GM12878 (cell line): ENCODE data around the gene CALD1. TPM values are rescaled to one million over a fixed set of nuclear protein-coding genes. Genes with fewer than 3 reads are reported as not detected.
A peak's percentile ranks its signal among the peaks of the same experiment; 100 is the strongest.

Experiments used
- CBX3 ChIP-seq: fragments of 200-600 bp; sonication (generic); IDR thresholded peaks from 2 replicates; pipeline ENCODE4 v1.6.1; 2016; ENCODE audit warnings: low read depth, borderline replicate concordance
- ETV6 ChIP-seq, 2 experiments: fragments of 450-650 bp in 1 of 2; IDR thresholded peaks in 1 of 2; conservative IDR thresholded peaks in 1 of 2; 2 replicates each; pipeline ENCODE4 v1.6.1; 2014; ENCODE audit warnings: antibody characterized with exemption in 1 of 2, borderline replicate concordance in 1 of 2, low read depth in 1 of 2, mild to moderate bottlenecking in 1 of 2, moderate library complexity in 1 of 2
- FOS ChIP-seq: IDR thresholded peaks from 3 replicates; pipeline ENCODE4 v1.6.1; 2011; ENCODE audit warnings: borderline replicate concordance; ENCODE audit not compliant: insufficient read length; ENCODE audit errors: extremely low read depth
- IRF4 ChIP-seq: IDR thresholded peaks from 2 replicates; pipeline ENCODE4 v1.6.1; 2011; ENCODE audit warnings: low read depth, low read length
- JUND ChIP-seq: IDR thresholded peaks from 2 replicates; pipeline ENCODE4 v1.6.1; 2012; ENCODE audit warnings: low read depth, mild to moderate bottlenecking, low read length, improper control_type of control experiment, moderate library complexity
- KAT2A ChIP-seq: conservative IDR thresholded peaks from 2 replicates; pipeline ENCODE4 v1.6.1; 2011; ENCODE audit warnings: low read depth, low read length; ENCODE audit not compliant: control insufficient read depth
- RAD51 ChIP-seq: fragments of 450-650 bp; IDR thresholded peaks from 2 replicates; pipeline ENCODE4 v1.6.1; 2016; ENCODE audit warnings: moderate library complexity, mild to moderate bottlenecking, inconsistent platforms
- SREBF2 ChIP-seq: IDR thresholded peaks from 2 replicates; pipeline ENCODE4 v1.6.1; 2012; ENCODE audit warnings: mild to moderate bottlenecking, low read length
- STAT1 ChIP-seq: fragments of 450-650 bp; conservative IDR thresholded peaks from 2 replicates; pipeline ENCODE4 v1.6.1; 2014; ENCODE audit warnings: antibody characterized with exemption, mild to moderate bottlenecking
- SUZ12 ChIP-seq: fragments of 200-600 bp; sonication (generic); IDR thresholded peaks from one replicate; pipeline ENCODE4 v1.6.1; 2018; ENCODE audit warnings: antibody characterized with exemption, mild to moderate bottlenecking; ENCODE audit not compliant: unreplicated experiment
- TBL1XR1 ChIP-seq: IDR thresholded peaks from 2 replicates; pipeline ENCODE4 v1.6.1; 2012; ENCODE audit warnings: low read depth, low read length, improper control_type of control experiment
- polyA plus RNA-seq, 11 experiments: library from polyadenylated mRNA; depleted of rRNA in 4 of 11; unstranded in 6 of 11; stranded (reverse) in 5 of 11; fragments of >200 nt; fragmentation: Nextera tagmentation in 4 of 11; fragmentation: Illumina TruSeq in 1 of 11; extraction: Ambion mirVana in 4 of 11; extraction: Trizol in 1 of 11; gene quantifications; 1 replicate in 1 of 11; 2 replicates in 10 of 11; pipeline versions ENCODE4 v1.2.1 to v1.2.3, GENCODE V29; 2011 to 2016; ENCODE audit warnings: inconsistent platforms in 2 of 11, missing spikeins in 2 of 11, low read depth in 1 of 11
- total RNA-seq, 4 experiments: library from RNA; depleted of rRNA in 3 of 4; stranded (reverse); fragments of >200 nt in 3 of 4; fragmentation: Illumina TruSeq in 1 of 4; extraction: Trizol in 1 of 4; gene quantifications; 2 replicates each; pipeline versions ENCODE4 v1.2.1 to v1.2.3, GENCODE V29; 2013 to 2021
- TF ChIP-seq, protein P1 (sequence below): fragments of 450-650 bp; IDR thresholded peaks from 2 replicates; pipeline ENCODE4 v1.6.1; 2017; ENCODE audit warnings: mild to moderate bottlenecking, moderate library complexity
- TF ChIP-seq, protein P2 (sequence below): IDR thresholded peaks from 2 replicates; pipeline ENCODE4 v1.6.1; 2011; ENCODE audit warnings: low read depth, low read length, improper control_type of control experiment, borderline replicate concordance
- TF ChIP-seq, protein P3 (sequence below): fragments of 450-650 bp; IDR thresholded peaks from 2 replicates; pipeline ENCODE4 v1.6.1; 2014; ENCODE audit warnings: mild to moderate bottlenecking
- TF ChIP-seq, protein P4 (sequence below): IDR thresholded peaks from 2 replicates; pipeline ENCODE4 v1.6.1; 2012; ENCODE audit warnings: mild to moderate bottlenecking, low read depth, low read length
- TF ChIP-seq, protein P5 (sequence below): IDR thresholded peaks from 2 replicates; pipeline ENCODE4 v1.6.1; 2011; ENCODE audit warnings: borderline replicate concordance, low read depth, mild to moderate bottlenecking, moderate library complexity, low read length; ENCODE audit not compliant: insufficient read depth, poor library complexity, severe bottlenecking

Gene CALD1
- total and polyA plus RNA-seq, 10 of the 15 experiments (the other 5 are each of a cell fraction or from before 2014, with no cell fraction given) = 0.03 to 1.3 (median 0.22) TPM

DNA sequence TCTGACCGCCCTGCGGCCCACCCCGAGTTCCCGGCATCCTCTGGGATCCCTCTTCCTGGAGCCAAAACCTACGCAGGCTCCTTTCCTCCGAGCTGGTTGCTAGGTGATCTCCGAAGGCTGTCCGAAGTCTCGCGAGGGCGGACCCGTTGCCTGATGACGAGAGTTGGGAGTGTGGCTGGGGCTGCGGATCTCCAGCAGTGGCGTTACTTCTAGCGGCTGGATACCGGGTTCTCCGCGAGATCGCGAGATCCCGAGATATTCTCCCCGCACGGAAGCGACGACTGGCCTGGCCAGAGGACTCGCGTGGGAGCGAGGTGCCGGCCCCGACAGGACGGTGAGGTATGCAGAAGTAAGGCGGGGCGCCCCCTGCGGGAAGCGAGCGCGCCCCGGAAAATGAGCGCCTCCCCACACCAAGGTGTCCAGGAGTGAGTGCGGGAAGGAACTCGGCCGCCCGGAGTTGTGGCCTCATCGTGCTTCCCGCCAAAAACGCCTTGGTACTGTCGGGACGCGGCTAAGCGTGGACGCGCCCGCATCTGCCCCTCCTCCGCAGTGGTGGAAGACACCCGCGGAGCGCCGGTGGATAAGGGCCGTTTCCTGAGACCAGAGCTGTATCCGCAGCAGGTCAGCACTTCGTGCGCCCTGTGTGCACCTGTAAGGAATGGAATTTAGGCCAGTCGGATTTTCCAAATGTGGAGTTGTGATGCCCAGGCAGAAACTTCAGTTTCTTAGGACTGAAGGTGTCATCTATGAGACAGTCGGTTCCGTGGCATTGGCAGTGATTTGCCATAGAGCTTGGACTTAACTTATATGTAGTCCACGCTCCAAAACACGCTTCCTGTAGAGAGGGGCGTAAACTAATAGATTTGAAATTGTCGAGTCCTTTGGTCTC, 207.2 kb downstream of the CALD1 start, which contains the start of gene AGBL3 (continued):
- TF ChIP-seq ETV6 (conservative IDR thresholded peaks at IDR 0.05 in 1 of 2, IDR thresholded peaks at IDR 0.05 in 1 of 2; ENCODE audit: borderline replicate concordance in 1 of 2, low read depth in 1 of 2) = peak in 1 of 2 experiments; percentile 4; a peak in 1 of 4 replicates
- no peak for TF ChIP-seq JUND
- no peak for TF ChIP-seq RAD51
- TF ChIP-seq, protein P1, sequence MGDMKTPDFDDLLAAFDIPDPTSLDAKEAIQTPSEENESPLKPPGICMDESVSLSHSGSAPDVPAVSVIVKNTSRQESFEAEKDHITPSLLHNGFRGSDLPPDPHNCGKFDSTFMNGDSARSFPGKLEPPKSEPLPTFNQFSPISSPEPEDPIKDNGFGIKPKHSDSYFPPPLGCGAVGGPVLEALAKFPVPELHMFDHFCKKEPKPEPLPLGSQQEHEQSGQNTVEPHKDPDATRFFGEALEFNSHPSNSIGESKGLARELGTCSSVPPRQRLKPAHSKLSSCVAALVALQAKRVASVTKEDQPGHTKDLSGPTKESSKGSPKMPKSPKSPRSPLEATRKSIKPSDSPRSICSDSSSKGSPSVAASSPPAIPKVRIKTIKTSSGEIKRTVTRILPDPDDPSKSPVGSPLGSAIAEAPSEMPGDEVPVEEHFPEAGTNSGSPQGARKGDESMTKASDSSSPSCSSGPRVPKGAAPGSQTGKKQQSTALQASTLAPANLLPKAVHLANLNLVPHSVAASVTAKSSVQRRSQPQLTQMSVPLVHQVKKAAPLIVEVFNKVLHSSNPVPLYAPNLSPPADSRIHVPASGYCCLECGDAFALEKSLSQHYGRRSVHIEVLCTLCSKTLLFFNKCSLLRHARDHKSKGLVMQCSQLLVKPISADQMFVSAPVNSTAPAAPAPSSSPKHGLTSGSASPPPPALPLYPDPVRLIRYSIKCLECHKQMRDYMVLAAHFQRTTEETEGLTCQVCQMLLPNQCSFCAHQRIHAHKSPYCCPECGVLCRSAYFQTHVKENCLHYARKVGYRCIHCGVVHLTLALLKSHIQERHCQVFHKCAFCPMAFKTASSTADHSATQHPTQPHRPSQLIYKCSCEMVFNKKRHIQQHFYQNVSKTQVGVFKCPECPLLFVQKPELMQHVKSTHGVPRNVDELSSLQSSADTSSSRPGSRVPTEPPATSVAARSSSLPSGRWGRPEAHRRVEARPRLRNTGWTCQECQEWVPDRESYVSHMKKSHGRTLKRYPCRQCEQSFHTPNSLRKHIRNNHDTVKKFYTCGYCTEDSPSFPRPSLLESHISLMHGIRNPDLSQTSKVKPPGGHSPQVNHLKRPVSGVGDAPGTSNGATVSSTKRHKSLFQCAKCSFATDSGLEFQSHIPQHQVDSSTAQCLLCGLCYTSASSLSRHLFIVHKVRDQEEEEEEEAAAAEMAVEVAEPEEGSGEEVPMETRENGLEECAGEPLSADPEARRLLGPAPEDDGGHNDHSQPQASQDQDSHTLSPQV = no peak
- no peak for TF ChIP-seq SREBF2
- TF ChIP-seq CBX3 = no peak
- 0 out of 2 replicates have a peak, but pooled peaks have one; percentile 47 for TF ChIP-seq TBL1XR1
- TF ChIP-seq SUZ12 = no peak
- 0 out of 2 replicates have a peak, but pooled peaks have one; percentile 1 for TF ChIP-seq IRF4
- no peak for TF ChIP-seq FOS
- TF ChIP-seq, protein P2, sequence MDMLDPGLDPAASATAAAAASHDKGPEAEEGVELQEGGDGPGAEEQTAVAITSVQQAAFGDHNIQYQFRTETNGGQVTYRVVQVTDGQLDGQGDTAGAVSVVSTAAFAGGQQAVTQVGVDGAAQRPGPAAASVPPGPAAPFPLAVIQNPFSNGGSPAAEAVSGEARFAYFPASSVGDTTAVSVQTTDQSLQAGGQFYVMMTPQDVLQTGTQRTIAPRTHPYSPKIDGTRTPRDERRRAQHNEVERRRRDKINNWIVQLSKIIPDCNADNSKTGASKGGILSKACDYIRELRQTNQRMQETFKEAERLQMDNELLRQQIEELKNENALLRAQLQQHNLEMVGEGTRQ = no peak
- TF ChIP-seq, protein P3, sequence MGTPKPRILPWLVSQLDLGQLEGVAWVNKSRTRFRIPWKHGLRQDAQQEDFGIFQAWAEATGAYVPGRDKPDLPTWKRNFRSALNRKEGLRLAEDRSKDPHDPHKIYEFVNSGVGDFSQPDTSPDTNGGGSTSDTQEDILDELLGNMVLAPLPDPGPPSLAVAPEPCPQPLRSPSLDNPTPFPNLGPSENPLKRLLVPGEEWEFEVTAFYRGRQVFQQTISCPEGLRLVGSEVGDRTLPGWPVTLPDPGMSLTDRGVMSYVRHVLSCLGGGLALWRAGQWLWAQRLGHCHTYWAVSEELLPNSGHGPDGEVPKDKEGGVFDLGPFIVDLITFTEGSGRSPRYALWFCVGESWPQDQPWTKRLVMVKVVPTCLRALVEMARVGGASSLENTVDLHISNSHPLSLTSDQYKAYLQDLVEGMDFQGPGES = no peak
- TF ChIP-seq STAT1 = no peak
- TF ChIP-seq, protein P4, sequence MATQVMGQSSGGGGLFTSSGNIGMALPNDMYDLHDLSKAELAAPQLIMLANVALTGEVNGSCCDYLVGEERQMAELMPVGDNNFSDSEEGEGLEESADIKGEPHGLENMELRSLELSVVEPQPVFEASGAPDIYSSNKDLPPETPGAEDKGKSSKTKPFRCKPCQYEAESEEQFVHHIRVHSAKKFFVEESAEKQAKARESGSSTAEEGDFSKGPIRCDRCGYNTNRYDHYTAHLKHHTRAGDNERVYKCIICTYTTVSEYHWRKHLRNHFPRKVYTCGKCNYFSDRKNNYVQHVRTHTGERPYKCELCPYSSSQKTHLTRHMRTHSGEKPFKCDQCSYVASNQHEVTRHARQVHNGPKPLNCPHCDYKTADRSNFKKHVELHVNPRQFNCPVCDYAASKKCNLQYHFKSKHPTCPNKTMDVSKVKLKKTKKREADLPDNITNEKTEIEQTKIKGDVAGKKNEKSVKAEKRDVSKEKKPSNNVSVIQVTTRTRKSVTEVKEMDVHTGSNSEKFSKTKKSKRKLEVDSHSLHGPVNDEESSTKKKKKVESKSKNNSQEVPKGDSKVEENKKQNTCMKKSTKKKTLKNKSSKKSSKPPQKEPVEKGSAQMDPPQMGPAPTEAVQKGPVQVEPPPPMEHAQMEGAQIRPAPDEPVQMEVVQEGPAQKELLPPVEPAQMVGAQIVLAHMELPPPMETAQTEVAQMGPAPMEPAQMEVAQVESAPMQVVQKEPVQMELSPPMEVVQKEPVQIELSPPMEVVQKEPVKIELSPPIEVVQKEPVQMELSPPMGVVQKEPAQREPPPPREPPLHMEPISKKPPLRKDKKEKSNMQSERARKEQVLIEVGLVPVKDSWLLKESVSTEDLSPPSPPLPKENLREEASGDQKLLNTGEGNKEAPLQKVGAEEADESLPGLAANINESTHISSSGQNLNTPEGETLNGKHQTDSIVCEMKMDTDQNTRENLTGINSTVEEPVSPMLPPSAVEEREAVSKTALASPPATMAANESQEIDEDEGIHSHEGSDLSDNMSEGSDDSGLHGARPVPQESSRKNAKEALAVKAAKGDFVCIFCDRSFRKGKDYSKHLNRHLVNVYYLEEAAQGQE = no peak
- TF ChIP-seq, protein P5, sequence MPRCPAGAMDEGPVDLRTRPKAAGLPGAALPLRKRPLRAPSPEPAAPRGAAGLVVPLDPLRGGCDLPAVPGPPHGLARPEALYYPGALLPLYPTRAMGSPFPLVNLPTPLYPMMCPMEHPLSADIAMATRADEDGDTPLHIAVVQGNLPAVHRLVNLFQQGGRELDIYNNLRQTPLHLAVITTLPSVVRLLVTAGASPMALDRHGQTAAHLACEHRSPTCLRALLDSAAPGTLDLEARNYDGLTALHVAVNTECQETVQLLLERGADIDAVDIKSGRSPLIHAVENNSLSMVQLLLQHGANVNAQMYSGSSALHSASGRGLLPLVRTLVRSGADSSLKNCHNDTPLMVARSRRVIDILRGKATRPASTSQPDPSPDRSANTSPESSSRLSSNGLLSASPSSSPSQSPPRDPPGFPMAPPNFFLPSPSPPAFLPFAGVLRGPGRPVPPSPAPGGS = no peak
- TF ChIP-seq KAT2A = no peak
